COR-L47 (cell line): ENCODE measurements around the gene BAD.

Source experiments
- DNase-seq: peaks from one replicate; lab custom pipeline; 2025; lab: John Stamatoyannopoulos, UW

BAD gene

GRCh38 chr11:64244107-64244506 lies 40.4 kb downstream of the BAD start:
- no peak for DNase-seq

GRCh38 chr11:64243236-64243854 lies 41.1 kb downstream of the BAD start:
- no peak for DNase-seq

GRCh38 chr11:64241491-64242374 lies 42.7 kb downstream of the BAD start:
- no peak for DNase-seq

- DNase-seq: peak; percentile 96
Observed at GRCh38 chr11:64241241-64241490, 43.3 kb downstream of the BAD start.

GRCh38 chr11:64240435-64241240 lies 43.8 kb downstream of the BAD start, which contains the start of gene FKBP2:
Gene FKBP2, plus strand, starts transcription at chr11:64241095. Its CDS starts 1,293 bp downstream, at chr11:64242388.
- peak; percentile 97 for DNase-seq

- DNase-seq: no peak
Observed at GRCh38 chr11:64239662-64240434, 44.6 kb downstream of the BAD start.

- DNase-seq: no peak
Observed at GRCh38 chr11:64238999-64239398, 45.5 kb downstream of the BAD start.

- DNase-seq: peak; percentile 26
Observed at GRCh38 chr11:64238076-64238475, 46.4 kb downstream of the BAD start.

GRCh38 chr11:64237484-64237951 lies 46.9 kb downstream of the BAD start:
- peak; percentile 95 for DNase-seq

GRCh38 chr11:64235437-64236161 lies 48.9 kb downstream of the BAD start:
- no peak for DNase-seq

- DNase-seq: peak; percentile 56
Observed at GRCh38 chr11:64234647-64235379, 49.7 kb downstream of the BAD start.

GRCh38 chr11:64233913-64234586 lies 50.4 kb downstream of the BAD start, which contains the start of gene VEGFB:
Gene VEGFB, plus strand, starts transcription at chr11:64234584. Its CDS starts 250 bp downstream, at chr11:64234834.
- DNase-seq: peak; percentile 55

GRCh38 chr11:64232967-64233315 lies 51.5 kb downstream of the BAD start:
- no peak for DNase-seq

- DNase-seq: no peak
Observed at GRCh38 chr11:64232182-64232966, 52.1 kb downstream of the BAD start.

- no peak for DNase-seq
Observed at GRCh38 chr11:64231546-64231945, 52.9 kb downstream of the BAD start.

GRCh38 chr11:64230985-64231365 lies 53.5 kb downstream of the BAD start:
- DNase-seq: no peak

GRCh38 chr11:64230171-64230984 lies 54.1 kb downstream of the BAD start, which contains the start of gene DNAJC4:
Gene DNAJC4, plus strand, starts transcription at chr11:64230548. Its CDS starts 307 bp downstream, at chr11:64230855.
- peak; percentile 97 for DNase-seq

- DNase-seq: no peak
Observed at GRCh38 chr11:64229744-64230170, 54.7 kb downstream of the BAD start.
